GM19438 (cell line): ENCODE measurements around the gene PRSS56.

Experiments used
- ATAC-seq: cut with Tn5 transposase; IDR thresholded peaks from one replicate; pipeline ENCODE4 v1.9.1; 2021; ENCODE audit warnings: low read depth; ENCODE audit not compliant: unreplicated experiment

The PRSS56 gene

GRCh38 chr2:232501331-232501771, 18.8 kb upstream of the PRSS56 start:
- ATAC-seq, result no peak

GRCh38 chr2:232501794-232502390, 18.3 kb upstream of the PRSS56 start:
- ATAC-seq, result no peak

- no peak for ATAC-seq
These were observed 17.7 kb upstream of the PRSS56 start for GRCh38 chr2:232502511-232502910.

- ATAC-seq, result no peak
These were observed 17.0 kb upstream of the PRSS56 start for GRCh38 chr2:232502911-232503808.

- no peak for ATAC-seq
These were observed 16.3 kb upstream of the PRSS56 start for GRCh38 chr2:232503809-232504323.

DNA sequence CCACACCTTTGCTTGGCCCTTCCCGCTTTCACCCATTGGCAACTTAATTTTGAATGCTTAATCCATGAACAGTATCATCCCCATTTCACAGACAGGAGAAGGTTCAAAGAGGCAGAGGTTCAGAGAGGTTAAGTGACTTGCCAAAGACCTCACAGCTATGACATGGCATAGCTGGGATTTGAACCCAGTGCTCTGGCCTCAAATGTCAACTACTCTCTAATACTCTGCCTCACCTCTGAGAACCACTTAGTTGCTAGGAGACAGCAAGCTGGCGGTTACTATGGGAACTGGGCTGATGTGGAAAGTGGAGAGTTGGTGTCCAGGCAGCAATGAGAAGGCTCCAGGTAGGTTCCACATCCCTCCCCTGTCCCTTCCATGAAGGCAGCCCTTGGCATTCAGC, 15.8 kb upstream of the PRSS56 start:
- ATAC-seq, result no peak

- ATAC-seq, result no peak
These were observed 14.3 kb upstream of the PRSS56 start for GRCh38 chr2:232505856-232506255.

DNA sequence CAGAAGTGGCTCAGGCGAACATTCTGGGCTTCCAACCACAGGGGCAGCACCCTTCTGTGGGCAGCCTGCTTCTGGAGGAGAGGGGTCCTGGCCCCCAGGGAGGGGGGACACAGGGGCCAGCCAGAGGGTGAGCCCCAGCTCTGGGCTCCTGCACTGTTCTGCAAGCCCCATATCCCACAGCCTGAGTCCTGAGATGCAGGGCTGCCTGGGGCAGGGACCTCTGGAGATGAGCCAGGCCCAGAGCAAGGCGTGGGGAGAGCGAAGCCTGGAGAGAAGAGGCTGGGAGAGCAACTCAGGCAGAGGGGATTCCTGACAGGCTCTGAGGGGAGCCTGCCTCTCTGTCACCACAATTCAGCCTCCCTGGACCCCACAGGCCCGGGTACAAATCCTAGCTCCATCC, 13.5 kb upstream of the PRSS56 start:
- no peak for ATAC-seq

DNA sequence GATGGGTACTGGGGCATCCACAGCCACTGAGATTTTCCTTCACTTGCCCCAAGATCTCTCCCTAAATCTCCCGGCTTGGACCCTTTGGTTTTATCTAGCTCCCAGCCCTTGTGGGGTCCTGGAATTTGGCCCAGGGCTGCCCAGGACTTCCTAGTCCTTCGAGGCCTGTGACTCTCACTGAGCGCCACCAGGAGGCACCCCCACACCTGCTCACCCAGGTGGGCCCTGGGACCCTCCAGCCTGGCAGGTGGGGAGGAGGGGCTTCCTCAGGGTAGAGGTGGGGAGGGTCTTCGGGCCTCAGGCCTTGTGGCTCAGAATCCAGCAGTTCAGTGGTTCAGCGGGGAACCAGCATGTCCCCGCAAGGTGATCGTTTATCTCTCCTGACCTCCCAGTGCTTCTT, 11.9 kb upstream of the PRSS56 start:
- no peak for ATAC-seq

DNA sequence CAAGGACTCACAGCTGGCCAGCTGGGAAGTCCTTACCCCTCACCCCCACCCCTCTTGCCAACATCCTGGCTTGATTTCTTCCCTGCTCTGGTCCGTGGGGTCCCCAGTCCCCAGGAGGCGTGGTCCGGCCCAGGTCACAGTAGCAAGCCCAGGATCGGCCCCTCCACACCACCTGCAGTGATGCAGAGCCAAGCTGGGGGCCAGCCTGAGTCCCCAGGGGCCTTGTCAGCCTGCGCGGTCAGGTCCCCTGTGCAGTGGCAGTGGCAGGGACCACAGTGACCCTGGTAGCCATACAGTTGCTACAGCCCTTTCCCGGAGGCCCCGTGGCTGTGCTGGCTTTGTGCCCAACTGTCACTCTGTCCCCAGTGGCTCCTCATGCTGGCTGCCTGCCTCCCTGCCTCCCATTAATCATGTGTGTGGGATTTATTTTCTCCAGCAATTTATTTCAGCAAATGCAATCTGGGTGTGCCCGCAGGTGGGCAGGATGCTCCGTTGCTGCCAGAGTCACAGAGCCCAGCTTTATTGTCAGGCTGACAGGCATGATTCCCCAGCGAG, 8.8 kb upstream of the PRSS56 start:
- no peak for ATAC-seq

DNA sequence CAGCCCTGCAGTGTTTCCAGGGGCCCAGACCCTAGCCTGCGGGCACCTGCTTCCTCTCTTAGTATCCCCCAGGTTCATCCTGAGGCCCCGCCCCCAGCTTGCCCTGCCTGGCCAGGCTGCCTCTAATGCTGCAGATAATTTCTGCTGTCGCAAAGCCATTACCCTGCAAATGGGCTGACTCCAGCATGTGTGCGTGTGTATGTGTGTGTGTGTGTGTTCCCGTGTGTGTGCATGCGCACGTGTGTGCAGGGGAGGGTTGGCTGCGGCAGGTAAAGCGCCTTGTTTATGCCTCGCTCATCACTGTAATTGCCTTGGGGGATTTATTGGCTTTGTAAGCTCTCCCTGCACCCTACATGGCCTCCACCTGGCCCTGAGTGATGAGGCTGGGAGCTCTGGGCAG, 7.6 kb upstream of the PRSS56 start:
- no peak for ATAC-seq

DNA sequence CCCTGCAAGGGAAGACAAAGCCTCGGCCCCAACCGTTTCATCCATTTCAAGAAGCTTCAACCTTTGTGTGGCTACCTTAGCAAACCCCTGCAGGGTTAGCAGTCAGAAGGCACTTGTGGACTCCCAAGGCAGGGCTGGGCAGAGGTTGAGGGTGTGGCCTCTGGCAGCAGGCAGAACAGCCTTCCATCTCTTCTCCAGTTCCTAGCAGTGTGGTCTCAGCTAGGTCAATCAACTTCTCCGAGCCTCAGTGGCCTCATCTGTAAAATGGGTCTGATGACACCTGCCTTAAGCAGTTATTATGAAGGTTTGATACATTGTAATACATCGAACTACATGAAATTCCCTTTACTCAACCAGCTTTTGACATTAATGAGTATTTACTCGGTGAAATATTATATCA, 6.8 kb upstream of the PRSS56 start:
- no peak for ATAC-seq

GRCh38 chr2:232515639-232516038, 4.5 kb upstream of the PRSS56 start:
- ATAC-seq, result no peak

GRCh38 chr2:232516551-232516950, 3.6 kb upstream of the PRSS56 start:
- ATAC-seq, result no peak

DNA sequence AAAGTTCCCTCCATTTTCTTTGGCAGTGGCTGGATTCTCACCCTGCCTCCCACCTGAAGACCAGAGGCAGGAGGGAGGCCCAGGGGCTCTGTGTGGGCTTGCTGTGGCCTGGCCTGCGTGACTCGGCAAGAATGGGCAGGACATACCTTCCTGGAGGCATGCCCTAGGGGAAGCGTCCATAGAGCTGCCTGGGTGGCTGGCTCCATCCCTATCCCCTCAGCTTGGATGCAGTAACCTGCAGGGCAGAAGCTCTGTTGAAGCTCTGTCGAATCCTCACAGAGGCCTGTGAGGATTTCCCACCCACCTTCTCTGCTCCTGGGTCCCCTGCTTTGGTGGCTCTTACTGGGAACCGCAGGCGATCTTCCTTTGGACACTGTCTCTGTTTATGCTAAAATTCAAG, 1.3 kb upstream of the PRSS56 start:
- ATAC-seq, result no peak

DNA sequence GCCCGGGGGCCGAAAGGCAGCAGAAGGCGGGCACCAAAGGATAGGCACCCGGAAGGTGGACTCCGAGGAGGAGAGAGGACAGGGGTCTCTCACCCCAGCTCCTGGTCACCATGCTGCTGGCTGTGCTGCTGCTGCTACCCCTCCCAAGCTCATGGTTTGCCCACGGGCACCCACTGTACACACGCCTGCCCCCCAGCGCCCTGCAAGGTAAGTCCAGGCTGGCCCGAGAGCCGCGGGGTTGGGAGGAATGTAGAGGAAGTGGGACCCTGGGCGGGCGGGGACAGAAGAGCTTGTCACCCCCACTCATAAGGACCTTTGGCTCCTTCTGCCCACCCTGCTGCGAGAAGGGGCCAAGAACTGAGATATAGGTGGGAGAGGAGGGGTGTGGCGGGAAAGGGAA, 301 bp downstream of the PRSS56 start:
- no peak for ATAC-seq

- no peak for ATAC-seq
These were observed 910 bp downstream of the PRSS56 start for GRCh38 chr2:232521098-232521497.

DNA sequence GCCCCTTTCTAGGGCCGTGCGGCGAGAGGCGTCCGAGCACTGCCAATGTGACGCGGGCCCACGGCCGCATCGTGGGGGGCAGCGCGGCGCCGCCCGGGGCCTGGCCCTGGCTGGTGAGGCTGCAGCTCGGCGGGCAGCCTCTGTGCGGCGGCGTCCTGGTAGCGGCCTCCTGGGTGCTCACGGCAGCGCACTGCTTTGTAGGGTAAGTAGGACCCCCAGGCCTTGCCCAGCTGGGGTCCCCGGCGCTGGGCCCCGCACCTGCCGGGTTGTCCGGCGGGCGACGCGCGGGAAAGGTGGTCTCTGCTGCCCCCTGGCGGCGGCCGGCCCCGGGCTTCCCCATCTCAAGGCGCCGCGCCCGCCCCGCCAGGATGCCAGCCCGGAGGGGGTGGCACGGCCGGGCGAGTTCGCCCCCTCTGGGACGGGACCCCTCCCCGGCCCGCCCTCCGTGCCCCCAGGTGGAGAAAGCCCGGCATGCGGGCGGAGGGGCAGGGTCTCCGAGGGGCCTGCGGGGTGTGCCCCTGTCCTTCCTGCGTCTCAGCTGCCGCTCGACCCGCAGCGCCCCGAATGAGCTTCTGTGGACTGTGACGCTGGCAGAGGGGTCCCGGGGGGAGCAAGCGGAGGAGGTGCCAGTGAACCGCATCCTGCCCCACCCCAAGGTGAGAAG, 1.9 kb downstream of the PRSS56 start:
- no peak for ATAC-seq

GRCh38 chr2:232522623-232523401, 2.6 kb downstream of the PRSS56 start:
- ATAC-seq, result no peak

GRCh38 chr2:232523402-232523681, 3.2 kb downstream of the PRSS56 start:
- ATAC-seq, result no peak
